ENCODE results near the gene CEBPA.

The CEBPA gene

DNA sequence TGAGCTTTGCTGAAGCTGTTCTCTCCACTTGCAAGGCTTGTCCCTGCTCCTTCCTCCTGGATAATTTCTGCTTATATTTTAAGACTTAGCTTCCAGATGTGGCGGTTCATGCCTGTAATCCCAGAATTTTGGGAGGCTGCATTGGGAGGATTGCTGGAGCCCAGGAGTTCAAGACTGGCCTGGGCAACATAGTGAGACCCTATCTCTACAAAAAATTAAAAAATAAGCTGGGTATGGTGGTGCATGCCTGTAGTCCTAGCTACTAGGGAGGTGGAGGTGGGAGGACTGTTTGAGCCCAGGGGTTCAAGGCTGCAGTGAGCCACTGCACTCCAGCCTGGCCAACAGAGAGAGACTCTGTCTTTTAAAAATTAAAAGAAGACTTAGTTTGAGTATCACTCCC lies 31.6 kb downstream of the CEBPA start:
- no peak for FAIRE-seq

DNA sequence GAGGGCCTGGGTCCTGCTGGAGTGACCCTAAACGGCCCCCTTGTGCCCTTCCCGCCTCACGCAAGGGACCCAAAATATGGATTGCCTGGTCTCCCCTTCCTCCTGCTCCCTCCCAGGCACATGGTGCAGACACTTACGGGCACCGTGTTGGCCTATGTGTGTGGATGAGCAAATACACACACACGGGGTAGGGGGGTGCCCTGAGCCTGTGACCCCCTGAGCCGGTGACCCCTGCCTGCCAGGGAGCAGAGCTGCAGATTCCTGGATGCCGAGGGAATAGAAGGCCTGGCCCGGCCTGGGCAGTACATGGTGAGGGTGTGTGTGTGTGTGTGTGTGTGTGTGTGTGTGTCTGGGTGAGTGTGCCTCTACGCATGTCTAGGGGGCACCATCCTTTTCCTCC lies 33.3 kb downstream of the CEBPA start:
- no peak for FAIRE-seq

DNA sequence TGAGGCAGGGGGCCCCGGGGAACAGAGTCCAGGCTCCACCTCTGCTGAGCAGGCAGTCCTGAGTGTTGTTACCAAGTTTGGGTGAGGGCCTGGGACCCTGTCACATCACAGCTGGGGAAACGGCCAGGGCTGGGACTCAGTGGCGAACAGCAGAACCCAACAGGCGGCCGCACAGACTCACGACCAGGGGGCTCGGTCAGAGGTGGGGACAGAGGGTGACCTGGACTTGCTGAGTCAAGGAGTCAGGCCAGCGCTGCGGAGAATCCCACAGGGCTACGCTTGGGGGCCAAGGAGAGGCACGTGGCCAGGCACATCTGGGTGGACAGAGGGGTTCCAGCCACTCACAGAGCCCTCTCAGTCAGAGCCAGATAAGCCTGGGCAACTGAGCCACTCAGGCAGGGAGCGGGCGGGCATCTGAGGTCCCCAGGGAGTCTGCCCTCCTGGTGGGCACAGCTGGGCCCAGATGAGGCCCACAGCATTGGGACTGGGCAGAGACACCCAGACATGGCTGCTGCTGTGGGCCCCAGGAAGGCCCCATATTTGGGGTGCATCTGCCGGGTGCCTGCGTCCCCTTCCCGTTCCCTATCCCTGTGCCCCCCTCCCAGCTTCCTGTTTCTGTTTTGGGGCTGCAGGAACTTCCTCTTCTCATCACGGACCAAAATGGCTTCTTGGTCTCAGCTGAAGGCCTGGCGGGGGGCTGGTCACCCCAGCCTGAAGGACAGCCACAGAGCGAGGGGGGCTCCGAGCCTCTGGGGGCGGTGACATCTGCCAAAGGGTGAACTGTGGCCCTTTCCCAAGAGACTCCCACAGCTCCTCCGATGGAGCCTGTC lies 34.0 kb downstream of the CEBPA start:
- no peak for FAIRE-seq

- no peak for FAIRE-seq
Measured at GRCh38 chr19:33267706-33268105, 34.6 kb downstream of the CEBPA start.

DNA sequence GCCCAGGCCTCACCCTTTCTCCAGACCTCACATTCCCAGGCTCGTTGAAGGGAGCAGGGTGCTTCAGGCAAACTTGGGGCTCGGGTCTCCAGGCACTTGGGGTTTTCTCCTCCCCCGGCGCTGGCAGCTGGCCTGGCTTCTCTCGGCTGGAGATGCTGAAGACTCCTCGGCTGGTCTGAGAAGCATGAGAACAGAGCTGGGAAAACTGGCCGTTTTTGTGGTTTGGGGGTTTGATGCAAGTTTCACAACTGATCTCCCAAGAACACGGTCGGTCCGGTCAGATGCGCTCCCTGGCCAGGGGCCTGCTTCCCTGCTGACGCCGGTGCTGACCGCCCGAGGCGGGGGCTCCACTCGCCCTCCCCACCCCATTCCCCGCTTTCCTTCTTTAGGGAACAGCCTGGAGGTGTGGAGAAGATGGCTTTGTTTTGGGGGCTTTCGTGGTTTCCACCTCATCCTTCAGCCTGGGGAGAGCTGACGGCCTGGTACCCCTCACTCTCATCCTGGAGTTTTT lies 35.3 kb downstream of the CEBPA start:
- no peak for FAIRE-seq

DNA sequence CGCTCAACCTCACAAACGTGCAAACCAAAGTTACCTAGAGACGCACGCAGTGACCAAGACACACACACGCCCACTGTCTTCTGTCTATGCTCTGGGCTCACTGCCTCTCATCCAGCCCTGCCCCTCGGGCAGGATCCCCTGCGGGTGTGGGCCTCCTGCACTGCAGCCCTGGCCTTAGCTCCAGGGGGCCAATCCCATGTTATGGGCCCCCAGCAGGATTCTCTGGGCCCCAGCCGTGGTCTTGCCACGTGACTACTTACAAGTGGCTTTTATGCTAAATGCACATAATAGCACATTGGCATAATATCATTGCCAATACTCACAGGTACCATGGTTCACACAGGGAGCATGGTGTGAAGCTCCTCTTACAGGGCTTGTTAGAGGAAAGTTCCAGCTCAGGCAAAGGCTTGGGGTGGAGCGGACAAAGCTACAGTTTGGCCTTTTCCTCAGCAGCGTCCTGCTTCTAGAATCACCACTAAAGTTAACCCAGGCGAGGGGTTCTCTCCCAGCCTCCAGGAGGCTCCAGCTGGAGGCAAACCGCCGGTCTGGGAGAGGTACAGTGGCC lies 37.4 kb downstream of the CEBPA start:
- no peak for FAIRE-seq

DNA sequence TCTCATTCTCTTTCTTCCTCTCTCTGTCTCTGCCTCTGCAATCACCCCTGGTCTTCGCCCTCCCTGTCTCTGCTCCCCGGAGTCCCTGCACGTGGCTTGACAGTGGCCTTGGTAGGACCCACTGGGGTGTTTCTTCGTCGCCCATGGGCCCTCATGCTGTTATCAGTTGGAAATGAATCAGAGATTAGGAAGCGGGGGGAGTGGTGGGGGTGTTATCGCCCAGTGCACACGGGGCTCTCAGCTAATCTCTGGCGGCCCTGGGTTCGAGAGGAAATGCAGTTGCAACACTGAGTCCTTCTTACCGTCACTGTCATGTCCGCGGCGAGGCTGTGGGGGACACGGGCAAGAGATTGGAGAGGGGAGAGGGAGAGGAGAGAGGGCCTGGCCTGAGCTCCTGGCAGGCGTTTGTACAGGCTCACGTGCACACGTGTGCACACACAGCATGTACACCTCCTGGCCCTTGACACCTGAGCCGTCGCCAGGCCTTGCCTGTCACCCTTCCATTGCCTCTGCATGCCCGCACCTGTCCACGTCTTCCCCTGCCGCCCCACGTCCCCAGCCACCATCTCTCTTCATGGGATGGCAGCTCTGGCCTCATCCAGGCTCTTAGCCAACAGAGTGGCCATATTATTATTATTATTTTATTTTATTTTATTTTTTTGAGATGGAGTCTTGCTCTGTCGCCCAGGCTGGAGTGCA lies 38.9 kb downstream of the CEBPA start:
- no peak for FAIRE-seq

GRCh38 chr19:33261511-33262189 lies 40.7 kb downstream of the CEBPA start:
- no peak for FAIRE-seq

GRCh38 chr19:33260628-33261418 lies 41.5 kb downstream of the CEBPA start:
- FAIRE-seq, result no peak

DNA sequence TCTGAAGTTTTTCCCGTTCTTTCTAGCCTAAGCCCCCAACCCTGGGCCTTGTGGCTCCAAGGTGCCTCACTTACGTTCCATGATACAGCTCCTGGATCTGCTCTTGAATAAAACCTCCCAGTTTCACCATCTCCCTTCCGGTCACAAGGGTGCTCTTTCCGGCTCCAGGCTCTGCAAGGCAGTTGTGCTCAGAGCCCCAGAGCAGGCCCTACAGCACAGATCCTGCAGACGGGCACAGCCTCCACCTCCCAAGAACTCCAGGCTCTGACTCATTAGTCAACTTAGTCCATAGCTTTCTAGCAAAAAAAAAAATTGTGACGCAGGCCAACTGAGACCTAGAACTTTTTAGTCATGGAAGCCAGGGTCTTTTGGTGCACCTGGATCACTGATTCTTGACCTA lies 42.8 kb downstream of the CEBPA start:
- no peak for FAIRE-seq

DNA sequence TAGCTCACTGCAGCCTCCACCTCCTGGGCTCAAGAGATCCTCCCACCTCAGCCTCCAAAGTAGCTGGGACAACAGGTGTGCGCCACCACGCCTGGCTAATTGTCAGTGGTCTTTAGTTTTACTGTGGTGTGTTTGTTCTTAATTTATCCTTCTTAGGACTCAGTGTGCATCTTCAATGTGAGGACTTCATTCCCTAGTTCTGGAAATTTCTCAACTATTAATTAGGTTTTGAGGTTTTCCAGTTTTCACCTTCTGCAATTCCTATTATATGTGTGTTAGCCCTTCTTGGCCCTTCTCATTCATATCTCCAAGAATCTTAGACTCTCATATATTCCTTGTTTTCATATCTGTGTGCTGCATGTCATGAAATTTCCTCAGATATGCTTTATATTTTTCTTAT lies 44.5 kb downstream of the CEBPA start:
- FAIRE-seq, result no peak

- no peak for FAIRE-seq
Measured at GRCh38 chr19:33256261-33256660, 46.1 kb downstream of the CEBPA start.

GRCh38 chr19:33255781-33256180 lies 46.6 kb downstream of the CEBPA start:
- no peak for FAIRE-seq

DNA sequence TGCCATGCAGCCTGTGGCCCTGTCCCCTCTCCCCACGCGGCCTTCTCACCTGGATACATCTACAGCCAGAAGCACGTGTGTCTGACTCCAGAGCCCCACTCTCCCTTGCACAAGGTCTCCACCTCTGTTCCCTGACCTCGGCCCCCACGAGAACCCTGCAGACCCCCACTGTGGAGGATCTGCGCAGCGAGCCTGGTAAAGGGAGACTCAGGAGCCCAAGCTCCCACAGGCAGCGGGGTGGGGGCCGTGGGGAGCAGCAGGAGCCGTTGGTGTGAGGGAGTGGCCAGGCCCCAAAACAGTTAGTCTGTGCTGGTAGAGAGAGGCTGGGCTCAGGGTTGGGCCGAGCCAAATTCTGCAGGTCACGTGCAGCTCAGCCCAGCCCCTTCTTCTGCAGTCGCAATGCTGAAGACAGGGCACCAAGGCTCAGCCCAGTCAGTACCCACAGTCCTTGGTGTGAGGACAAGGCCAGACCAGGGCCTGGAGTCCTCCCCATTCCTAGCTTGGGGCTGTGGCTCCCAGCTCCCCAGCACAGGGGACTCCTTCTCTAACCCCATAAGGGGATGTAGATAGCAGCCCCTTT lies 48.0 kb downstream of the CEBPA start:
- no peak for FAIRE-seq

- no peak for FAIRE-seq
Measured at GRCh38 chr19:33252971-33253370, 49.4 kb downstream of the CEBPA start.

DNA sequence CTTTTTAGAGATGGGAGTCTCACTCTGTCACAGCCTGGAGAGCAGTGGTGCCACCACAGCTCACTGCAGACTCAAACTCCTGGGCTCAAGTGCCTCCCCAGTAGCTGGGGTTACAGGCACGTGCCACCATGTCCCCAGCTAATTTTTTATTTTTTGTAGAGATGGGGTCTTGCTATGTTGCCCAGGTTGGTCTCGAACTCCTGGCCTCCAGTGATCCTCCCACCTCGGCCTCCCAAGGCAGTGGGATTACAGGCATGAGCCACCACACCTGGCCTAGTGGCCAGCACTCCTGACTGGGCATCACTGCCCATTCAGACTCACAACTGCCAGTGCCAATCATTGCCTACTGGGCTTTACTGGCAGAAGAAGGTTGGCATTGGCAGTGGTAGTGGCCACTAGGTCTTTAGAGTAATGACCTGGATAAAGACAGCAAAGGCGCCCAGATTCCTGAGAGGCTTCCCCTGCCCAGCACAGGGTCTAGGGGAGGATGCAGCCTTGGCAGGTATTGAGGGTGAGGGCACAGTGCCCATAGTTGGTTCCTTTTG lies 49.8 kb downstream of the CEBPA start:
- no peak for FAIRE-seq

- no peak for FAIRE-seq
Measured at GRCh38 chr19:33251526-33252090, 50.7 kb downstream of the CEBPA start.

DNA sequence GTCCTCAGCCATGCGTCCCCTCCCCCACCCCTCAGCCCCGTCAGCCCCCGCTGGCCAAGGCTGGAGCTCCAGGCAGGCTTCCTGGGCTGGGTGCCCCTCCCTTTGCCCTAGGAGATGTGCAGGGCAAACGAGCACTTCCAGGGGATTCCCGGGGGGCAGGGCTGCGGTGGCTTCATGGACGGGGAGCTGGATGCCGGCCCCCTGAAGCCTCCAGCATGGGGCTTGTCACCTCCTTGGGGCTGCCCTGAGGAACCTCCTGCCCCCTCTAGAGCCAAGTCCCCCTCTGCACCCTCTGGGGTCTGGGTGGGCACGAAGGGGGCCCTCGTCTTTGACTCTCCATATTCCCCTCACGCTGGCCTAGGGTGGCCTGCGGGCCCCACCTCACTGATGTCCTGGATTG lies 51.3 kb downstream of the CEBPA start:
- FAIRE-seq, result no peak

DNA sequence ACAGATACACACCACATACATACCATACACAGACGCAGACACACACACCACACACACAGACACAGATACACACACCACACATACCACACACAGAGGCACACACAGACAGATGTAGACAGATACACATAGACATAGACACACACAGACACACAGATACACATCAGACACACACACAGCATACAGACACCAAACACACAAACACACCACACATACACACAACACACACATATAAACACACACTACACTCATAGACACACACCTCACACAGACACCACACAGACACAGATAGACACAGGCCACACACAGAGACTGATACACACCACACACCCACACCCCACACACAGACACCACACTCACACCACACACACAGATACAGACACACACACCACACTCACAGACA lies 51.8 kb downstream of the CEBPA start:
- FAIRE-seq, result no peak

All from TTC549 (cell line).